Activated T-helper 2 cell treated with anti-CD3 and anti-CD28 coated beads, Interferon-gamma antibody, Interleukin-2, Interleukin-4, amounts not matched to agents 10 μg/mL and 5 μg/mL and 100 μg/mL, durations not matched to agents 14 hours and 24 hours and 36 hours (primary cell): Measurements from ENCODE around the gene FAM3A. TPM values are rescaled to one million over a fixed set of nuclear protein-coding genes. Genes with fewer than 3 reads are reported as not detected.

Experiments
- DNase-seq: peaks from one replicate; pipeline ENCODE4 v3.0.0; 2021; ENCODE audit warnings: low spot score
- H3K27ac Mint-ChIP-seq: one replicate; pipeline ENCODE4 v1.8.0; 2021; ENCODE audit warnings: mixed read lengths
- H3K27me3 Mint-ChIP-seq: one replicate; pipeline ENCODE4 v1.8.0; 2021; ENCODE audit warnings: low read depth, mixed read lengths
- H3K36me3 Mint-ChIP-seq: one replicate; pipeline ENCODE4 v1.8.0; 2021; ENCODE audit warnings: low read depth, mixed read lengths
- H3K4me1 Mint-ChIP-seq: one replicate; pipeline ENCODE4 v1.8.0; 2021; ENCODE audit warnings: low read depth, mixed read lengths
- H3K4me3 Mint-ChIP-seq: one replicate; pipeline ENCODE4 v1.8.0; 2021; ENCODE audit warnings: low read depth, mild to moderate bottlenecking, moderate library complexity, mixed read lengths
- H3K9me3 Mint-ChIP-seq: one replicate; pipeline ENCODE4 v1.8.0; 2021; ENCODE audit warnings: mixed read lengths
- intact Hi-C: fragments of 100-400 bp; cut with micrococcal nuclease; formaldehyde crosslinking; loops from one replicate; pipeline ENCODE4 v1.15.1; 2023
- total RNA-seq: library from RNA; stranded (reverse); gene quantifications from 2 replicates; pipeline ENCODE4 v1.2.3, GENCODE V29; 2022

FAM3A gene
- total RNA-seq, 1 donor from 2014 or later, result 39.8 TPM

- H3K9me3 Mint-ChIP-seq, result no peaks in the 10 kb centered on the region
- H3K4me3 Mint-ChIP-seq, result no peak overlapping the region
- H3K27ac Mint-ChIP-seq, result no peak overlapping the region
- H3K4me1 Mint-ChIP-seq, result peaks cover 12% of the 10 kb centered on the region
- peaks cover 28% of the 10 kb centered on the region for H3K36me3 Mint-ChIP-seq
- no peak for DNase-seq
- intact Hi-C loops, result loop anchor here (5.0 kb wide), 1 partner anchor 44 kb away; no protein-coding TSS in a partner anchor
- H3K27me3 Mint-ChIP-seq, result no peaks in the 10 kb centered on the region
Measured at GRCh38 chrX:154488336-154489075, 27.5 kb downstream of the FAM3A start.

GRCh38 chrX:154487518-154488290, 28.3 kb downstream of the FAM3A start:
- peaks cover 16% of the 10 kb centered on the region for H3K4me1 Mint-ChIP-seq
- intact Hi-C loops, result loop anchor here (5.0 kb wide), 1 partner anchor 45 kb away; no protein-coding TSS in a partner anchor
- no peak overlapping the region for H3K27ac Mint-ChIP-seq
- peak overlapping the region; percentile 77 for H3K4me3 Mint-ChIP-seq
- no peaks in the 10 kb centered on the region for H3K27me3 Mint-ChIP-seq
- H3K36me3 Mint-ChIP-seq, result peaks cover 31% of the 10 kb centered on the region
- no peak for DNase-seq
- no peaks in the 10 kb centered on the region for H3K9me3 Mint-ChIP-seq

- peak within 1 kb of the TSS; percentile 77 for H3K4me3 Mint-ChIP-seq
- peaks cover 16% of the 10 kb centered on the region for H3K4me1 Mint-ChIP-seq
- H3K27me3 Mint-ChIP-seq, result no peaks in the 10 kb centered on the region
- peaks cover 31% of the 10 kb centered on the region for H3K36me3 Mint-ChIP-seq
- peak; percentile 41 for DNase-seq
- H3K9me3 Mint-ChIP-seq, result no peaks in the 10 kb centered on the region
- peak within 1 kb of the TSS; percentile 60 for H3K27ac Mint-ChIP-seq
- intact Hi-C loops, result loop anchor here (5.0 kb wide), 1 partner anchor 46 kb away; no protein-coding TSS in a partner anchor
Measured at GRCh38 chrX:154486396-154487207, 29.4 kb downstream of the FAM3A start, which contains the start of gene UBL4A. TSS of gene UBL4A (minus strand) at chrX:154486615. CDS start at chrX:154486584, 31 bp downstream.

DNA sequence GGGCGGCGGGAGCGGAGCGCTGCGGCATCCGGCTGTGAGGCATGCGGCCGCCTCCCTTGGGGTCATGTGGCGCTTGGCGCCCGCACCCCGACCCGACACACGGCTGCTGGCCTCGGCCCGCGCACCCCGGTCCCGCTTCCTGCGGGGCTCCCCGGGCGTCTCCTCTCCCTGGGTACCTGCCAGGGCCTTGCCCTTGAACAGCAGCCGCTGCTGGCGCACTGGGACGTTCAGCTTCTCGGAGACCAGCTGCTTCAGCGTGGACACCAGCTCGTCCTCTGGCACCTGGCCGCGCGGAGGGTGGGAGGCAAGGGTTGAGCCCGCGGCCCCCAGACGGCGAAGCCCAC, 30.0 kb downstream of the FAM3A start:
- Mint-ChIP-seq H3K4me1 (peaks cover 15% of the 10 kb centered on the region), H3K36me3 (peaks cover 31% of the 10 kb centered on the region), H3K27me3 (no peaks in the 10 kb centered on the region), H3K4me3 (peak overlapping the region; percentile 21), H3K9me3 (no peaks in the 10 kb centered on the region), H3K27ac (no peak overlapping the region)
- DNase-seq, result peak; percentile 29
- intact Hi-C loops, result loop anchor here (5.0 kb wide), 1 partner anchor 46 kb away; no protein-coding TSS in a partner anchor

GRCh38 chrX:154485150-154486051, 30.6 kb downstream of the FAM3A start:
- peaks cover 31% of the 10 kb centered on the region for H3K36me3 Mint-ChIP-seq
- H3K4me1 Mint-ChIP-seq, result peaks cover 15% of the 10 kb centered on the region
- H3K27ac Mint-ChIP-seq, result peak overlapping the region; percentile 58
- no peaks in the 10 kb centered on the region for H3K9me3 Mint-ChIP-seq
- DNase-seq, result no peak
- H3K4me3 Mint-ChIP-seq, result peak overlapping the region; percentile 71
- no peaks in the 10 kb centered on the region for H3K27me3 Mint-ChIP-seq
- intact Hi-C loops, result loop anchor here (5.0 kb wide), 1 partner anchor 47 kb away; no protein-coding TSS in a partner anchor

- Mint-ChIP-seq H3K4me1 (peaks cover 12% of the 10 kb centered on the region), H3K27me3 (no peaks in the 10 kb centered on the region), H3K36me3 (peaks cover 31% of the 10 kb centered on the region), H3K27ac (no peak overlapping the region), H3K4me3 (peak overlapping the region; percentile 71), H3K9me3 (no peaks in the 10 kb centered on the region)
- DNase-seq, result no peak
- intact Hi-C loops, result loop anchor here (5.0 kb wide), 1 partner anchor 48 kb away; no protein-coding TSS in a partner anchor
Measured at GRCh38 chrX:154484255-154485149, 31.5 kb downstream of the FAM3A start.

GRCh38 chrX:154483325-154483724, 32.7 kb downstream of the FAM3A start:
- Mint-ChIP-seq H3K4me3 (peak overlapping the region; percentile 26), H3K36me3 (peaks cover 25% of the 10 kb centered on the region), H3K27me3 (no peaks in the 10 kb centered on the region), H3K4me1 (peaks cover 13% of the 10 kb centered on the region), H3K9me3 (no peaks in the 10 kb centered on the region), H3K27ac (peak overlapping the region; percentile 42)
- intact Hi-C loops, result no loop called here
- no peak for DNase-seq

DNA sequence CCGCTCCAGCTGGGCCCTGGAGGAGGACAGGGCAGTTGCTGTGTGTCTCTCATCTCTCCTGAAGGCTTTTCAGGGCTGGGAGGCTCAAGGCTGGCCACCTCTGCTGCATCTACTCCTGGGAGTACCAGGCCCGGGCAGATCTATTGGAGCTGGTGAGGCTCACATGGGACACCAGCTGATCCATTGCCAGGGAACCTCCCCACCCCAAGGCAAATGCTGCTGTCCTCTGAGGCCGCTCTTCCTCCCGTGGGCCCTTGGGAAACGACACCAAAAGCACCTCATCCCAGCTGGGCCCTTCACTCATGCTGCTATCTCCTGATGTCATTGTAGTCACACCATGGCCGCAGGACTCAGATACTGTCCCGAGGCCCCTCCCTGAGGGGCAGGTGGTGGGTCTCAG, 33.2 kb downstream of the FAM3A start:
- H3K27me3 Mint-ChIP-seq, result no peaks in the 10 kb centered on the region
- peaks cover 14% of the 10 kb centered on the region for H3K4me1 Mint-ChIP-seq
- no peaks in the 10 kb centered on the region for H3K9me3 Mint-ChIP-seq
- DNase-seq, result no peak
- no peak overlapping the region for H3K4me3 Mint-ChIP-seq
- no peak overlapping the region for H3K27ac Mint-ChIP-seq
- intact Hi-C loops, result no loop called here
- H3K36me3 Mint-ChIP-seq, result peaks cover 20% of the 10 kb centered on the region

GRCh38 chrX:154481911-154482601, 34.0 kb downstream of the FAM3A start:
- no peak overlapping the region for H3K4me3 Mint-ChIP-seq

GRCh38 chrX:154481195-154481594, 34.8 kb downstream of the FAM3A start:
- Mint-ChIP-seq H3K27ac (peak overlapping the region; percentile 22), H3K27me3 (no peaks in the 10 kb centered on the region), H3K4me1 (peaks cover 15% of the 10 kb centered on the region), H3K4me3 (no peak overlapping the region), H3K9me3 (no peaks in the 10 kb centered on the region), H3K36me3 (peaks cover 17% of the 10 kb centered on the region)
- intact Hi-C loops, result no loop called here
- DNase-seq, result no peak

More at GRCh38 chrX:154481911-154482601, 34.0 kb downstream of the FAM3A start:
- intact Hi-C loops, result no loop called here
- Mint-ChIP-seq H3K36me3 (peaks cover 17% of the 10 kb centered on the region), H3K27me3 (no peaks in the 10 kb centered on the region), H3K27ac (no peak overlapping the region), H3K4me1 (peaks cover 15% of the 10 kb centered on the region), H3K9me3 (no peaks in the 10 kb centered on the region)
- no peak for DNase-seq
